Measurements from ENCODE around the gene LHX3.

- TF ChIP-seq RAD21 (IDR thresholded peaks at IDR 0.05; ENCODE audit: low read length) (no peak), GABPA (IDR thresholded peaks at IDR 0.05; ENCODE audit: low read depth) (no peak), TAF1 (IDR thresholded peaks at IDR 0.05; ENCODE audit: borderline replicate concordance, low read depth, low read length) (no peak), CTCF (IDR thresholded peaks at IDR 0.05) (no peak), USF2 (IDR thresholded peaks at IDR 0.05; ENCODE audit: borderline replicate concordance, low read depth, low read length) (no peak)
These were observed 35.4 kb downstream of the LHX3 start for GRCh38 chr9:136169495-136169894.
